PC-9 (cell line): ENCODE measurements around the gene ADGRA3. TPM values are rescaled to one million over a fixed set of nuclear protein-coding genes. Genes with fewer than 3 reads are reported as not detected.

ENCODE experiments used
- BruUV-seq: library from RNA; stranded (reverse); fragments of 400-500 nt; replicated peaks from 2 replicates; lab custom pipeline; 2021; lab: Mats Ljungman, UMichigan
- CTCF ChIA-PET: fragments of 300-600 bp; sonication (Branson Sonifier 250); formaldehyde crosslinking; loops from one replicate; lab custom pipeline; 2022; ENCODE audit warnings: antibody characterized with exemption; lab: Charles Lee
- POLR2A ChIA-PET: fragments of 300-600 bp; sonication (Branson Sonifier 250); formaldehyde crosslinking; loops from one replicate; lab custom pipeline; 2022; ENCODE audit warnings: antibody characterized with exemption; ENCODE audit not compliant: unreplicated experiment; lab: Charles Lee
- DNase-seq, 2 experiments: peaks; one replicate each; pipeline versions ENCODE4 v3.0.0 to v3.0.0-alpha.2; 2015 to 2022; ENCODE audit warnings: mixed read lengths in 1 of 2
- H2AFZ ChIP-seq: fragments of 200-600 bp; sonication (generic); 2 replicates; pipeline ENCODE4 v1.8.1; 2017; ENCODE audit warnings: antibody characterized with exemption
- H3F3A ChIP-seq: fragments of 200-600 bp; sonication (generic); 2 replicates; pipeline ENCODE4 v1.8.1; 2017; ENCODE audit warnings: antibody characterized with exemption, mild to moderate bottlenecking, low read depth; ENCODE audit not compliant: insufficient read depth
- H3K27ac ChIP-seq: fragments of 200-600 bp; sonication (generic); 2 replicates; pipeline ENCODE4 v1.6.1; 2016; ENCODE audit warnings: mixed run types
- H3K27me3 ChIP-seq: fragments of 200-600 bp; sonication (generic); 2 replicates; pipeline ENCODE4 v1.6.1; 2016; ENCODE audit warnings: low read depth, mixed run types; ENCODE audit not compliant: insufficient read depth
- H3K36me3 ChIP-seq: fragments of 200-600 bp; sonication (generic); 2 replicates; pipeline ENCODE4 v1.6.1; 2016; ENCODE audit warnings: low read depth, mixed run types
- H3K4me1 ChIP-seq: fragments of 200-600 bp; sonication (generic); replicated peaks from 2 replicates; pipeline ENCODE4 v1.6.1; 2016; ENCODE audit warnings: mixed run types; ENCODE audit not compliant: insufficient read depth
- H3K4me2 ChIP-seq: fragments of 200-600 bp; sonication (generic); 2 replicates; pipeline ENCODE4 v1.6.1; 2017; ENCODE audit warnings: mixed run types
- H3K4me3 ChIP-seq: fragments of 200-600 bp; sonication (generic); 2 replicates; pipeline ENCODE4 v1.6.1; 2016; ENCODE audit warnings: mixed run types
- H3K79me2 ChIP-seq: fragments of 200-600 bp; sonication (generic); 2 replicates; pipeline ENCODE4 v1.6.1; 2017; ENCODE audit warnings: low read depth, mixed run types
- H3K9me2 ChIP-seq: fragments of 200-600 bp; sonication (generic); 2 replicates; pipeline ENCODE4 v1.8.1; 2017; ENCODE audit warnings: mild to moderate bottlenecking; ENCODE audit not compliant: insufficient read depth
- H3K9me3 ChIP-seq: fragments of 200-600 bp; sonication (generic); 2 replicates; pipeline ENCODE4 v1.8.1; 2016; ENCODE audit warnings: low read depth; ENCODE audit not compliant: insufficient read depth
- H4K20me1 ChIP-seq: fragments of 200-600 bp; sonication (generic); 2 replicates; pipeline ENCODE4 v1.8.1; 2017; ENCODE audit not compliant: insufficient read depth
- CTCF ChIP-seq: fragments of 200-600 bp; sonication (generic); conservative IDR thresholded peaks from 2 replicates; pipeline ENCODE4 v1.6.1; 2017; ENCODE audit warnings: mixed run types, antibody characterized with exemption, mild to moderate bottlenecking, moderate library complexity
- EZH2 ChIP-seq: fragments of 200-600 bp; sonication (generic); IDR thresholded peaks from 2 replicates; pipeline ENCODE4 v1.8.0; 2017; ENCODE audit warnings: antibody characterized with exemption, low read depth
- intact Hi-C: fragments of 100-400 bp; cut with micrococcal nuclease; formaldehyde crosslinking; loops from one replicate; pipeline ENCODE4 v1.10.0; 2022; ENCODE audit not compliant: unreplicated experiment
- total RNA-seq: library from RNA; stranded (reverse); gene quantifications from 2 replicates; pipeline ENCODE4 v1.2.3, GENCODE V29; 2021

Gene ADGRA3
- total RNA-seq, 1 experiment from 2014 or later: 40.5 TPM

- 0 out of 2 replicates have a peak, but pooled peaks cover 4% of the 10 kb centered on the region for H3K79me2 ChIP-seq
- DNase-seq: no peak
- CTCF ChIA-PET: no interaction called here
Observed at GRCh38 chr4:22465349-22465748, 50.5 kb downstream of the ADGRA3 start.

DNA sequence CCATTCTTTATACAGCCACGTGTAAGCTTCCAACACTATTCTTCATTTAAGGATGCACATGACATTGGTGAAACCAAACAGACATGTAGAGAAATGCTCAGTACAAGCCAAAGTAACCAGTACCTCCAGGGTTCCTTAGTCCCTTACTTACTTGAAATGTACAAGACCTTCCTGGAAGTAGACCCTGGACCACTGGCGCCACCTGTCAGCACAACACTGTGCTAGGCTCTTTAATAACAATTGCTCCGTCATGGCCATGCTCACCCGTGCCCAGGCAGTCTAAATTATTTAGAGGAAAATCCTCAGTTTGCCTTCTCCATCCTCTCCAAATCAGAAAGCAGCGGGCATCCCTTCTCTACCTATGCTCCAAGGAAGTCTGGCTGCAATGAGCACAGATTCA lies 52.7 kb downstream of the ADGRA3 start:
- Histone ChIP-seq H3K9me2 (no peaks in the 10 kb centered on the region), H3K4me1 (no peaks in the 10 kb centered on the region), H3K4me3 (no peak overlapping the region), H3K4me2 (no peak overlapping the region), H3K9me3 (no peaks in the 10 kb centered on the region), H4K20me1 (no peaks in the 10 kb centered on the region), H3K36me3 (no peaks in the 10 kb centered on the region), H3K79me2 (0 out of 2 replicates have a peak, but pooled peaks cover 4% of the 10 kb centered on the region), H2AFZ (no peak overlapping the region), H3K27ac (no peak overlapping the region), H3K27me3 (no peaks in the 10 kb centered on the region), H3F3A (no peaks in the 10 kb centered on the region)
- DNase-seq: no peak
- TF ChIP-seq EZH2 (no peak), CTCF (no peak)
- POLR2A ChIA-PET: no interaction called here
- intact Hi-C loops: loop anchor here (5.0 kb wide), 1 partner anchor 54 kb away; the partner anchor contains the start of gene ADGRA3
- BruUV-seq: no TSS peak
- CTCF ChIA-PET: no interaction called here

More at GRCh38 chr4:22465349-22465748, 50.5 kb downstream of the ADGRA3 start:
- POLR2A ChIA-PET: no interaction called here
- H3K4me3 ChIP-seq: no peak overlapping the region
- intact Hi-C loops: no loop called here
- H3K4me2 ChIP-seq: no peak overlapping the region
- no peak for TF ChIP-seq EZH2
- TF ChIP-seq CTCF: no peak
- H3K36me3 ChIP-seq: no peaks in the 10 kb centered on the region
- H4K20me1 ChIP-seq: no peaks in the 10 kb centered on the region
- no peaks in the 10 kb centered on the region for H3K9me3 ChIP-seq
- no peak overlapping the region for H3K27ac ChIP-seq
- no peaks in the 10 kb centered on the region for H3K27me3 ChIP-seq
- H3F3A ChIP-seq: no peaks in the 10 kb centered on the region
- no peaks in the 10 kb centered on the region for H3K9me2 ChIP-seq
- no peak overlapping the region for H2AFZ ChIP-seq
- H3K4me1 ChIP-seq: no peaks in the 10 kb centered on the region
- BruUV-seq: no TSS peak

DNA sequence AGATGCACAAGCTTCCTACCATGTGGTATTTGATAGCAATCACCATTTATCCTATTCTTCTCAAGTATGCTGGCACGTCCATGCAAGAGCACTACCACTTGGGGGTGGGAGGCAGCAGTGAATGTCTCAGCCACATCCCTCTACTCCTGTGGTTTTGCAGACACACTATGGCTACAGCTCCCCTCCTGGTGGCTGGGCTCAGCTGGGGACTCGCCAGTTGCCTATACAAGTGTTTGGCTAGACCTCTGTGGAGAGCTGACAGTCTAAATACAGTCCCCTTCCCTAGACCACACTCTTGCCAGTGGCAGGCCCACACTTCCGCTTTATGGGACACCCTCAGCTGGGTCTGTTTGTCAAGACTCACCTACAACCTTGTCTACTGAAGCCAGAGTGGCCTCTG lies 53.2 kb downstream of the ADGRA3 start:
- Histone ChIP-seq H4K20me1 (no peaks in the 10 kb centered on the region), H2AFZ (no peak overlapping the region), H3K4me3 (no peak overlapping the region), H3K36me3 (no peaks in the 10 kb centered on the region), H3K9me2 (no peaks in the 10 kb centered on the region), H3K4me2 (no peak overlapping the region), H3K4me1 (no peaks in the 10 kb centered on the region), H3K9me3 (no peaks in the 10 kb centered on the region), H3K27me3 (no peaks in the 10 kb centered on the region), H3K27ac (no peak overlapping the region), H3K79me2 (0 out of 2 replicates have a peak, but pooled peaks cover 4% of the 10 kb centered on the region), H3F3A (no peaks in the 10 kb centered on the region)
- DNase-seq: no peak
- intact Hi-C loops: loop anchor here (5.0 kb wide), 1 partner anchor 55 kb away; the partner anchor contains the start of gene ADGRA3
- CTCF ChIA-PET: no interaction called here
- TF ChIP-seq EZH2: no peak
- TF ChIP-seq CTCF: no peak
- BruUV-seq: no TSS peak
- POLR2A ChIA-PET: interaction anchor here (0.6 kb wide), 1 partner anchor 63 kb away, joined by 6 read pairs; no protein-coding TSS in a partner anchor
